Measurements from ENCODE around the gene CYP4F22. TPM values are rescaled to one million over a fixed set of nuclear protein-coding genes. Genes with fewer than 3 reads are reported as not detected.

CYP4F22 gene
- total RNA-seq, 1 experiment from 2014 or later = 4.9 TPM

GRCh38 chr19:15555021-15555420 lies 46.7 kb downstream of the CYP4F22 start:
- ATAC-seq = no peak
- H3K9me3 ChIP-seq (ENCODE audit: control insufficient read depth in 1 of 2, insufficient read depth in 1 of 2, low read depth in 1 of 2, low read length in 2 of 2) = no peaks in the 10 kb centered on the region
- H3K79me2 ChIP-seq (ENCODE audit: insufficient read depth, low read length) = no peaks in the 10 kb centered on the region
- no peak overlapping the region for H3K4me2 ChIP-seq (ENCODE audit: low read length)
- no peaks in the 10 kb centered on the region for H4K20me1 ChIP-seq (ENCODE audit: insufficient read depth)
- intact Hi-C loops (cut with micrococcal nuclease) = loop anchor here (5.0 to 10.0 kb wide), 2 partner anchors 100 to 403 kb away; no protein-coding TSS in a partner anchor
- no peaks in the 10 kb centered on the region for H3K9me2 ChIP-seq (ENCODE audit: insufficient read depth)
- no peaks in the 10 kb centered on the region for H3K27me3 ChIP-seq (ENCODE audit: insufficient read depth, low read length)
- ChIA-PET POLR2A (interaction anchor here (0.7 to 2.0 kb wide), 2 partner anchors 32 to 136 kb away, joined by 5 to 21 read pairs; partner anchors contain the start of gene AKAP8L), CTCF (interaction anchor here (0.7 to 2.2 kb wide), 6 partner anchors 103 to 1911 kb away, joined by 3 to 68 read pairs (median 10); partner anchors contain the start of gene AKAP8L), RAD21 (ENCODE audit: low non-redundant PET in 1 of 2, low total read pairs in 2 of 2, uncharacterized antibody in 2 of 2, unreplicated experiment in 2 of 2) (interaction anchor here in 1 of 2 experiments (0.7 kb wide), 1 partner anchor 20 kb away, joined by 3 read pairs; no protein-coding TSS in a partner anchor)
- peaks cover 10 to 33% of the 10 kb centered on the region in 2 experiments; a peak in 3 of 4 replicates for H3K4me1 ChIP-seq (ENCODE audit: control insufficient read depth in 1 of 2, insufficient read depth in 2 of 2, low read length in 2 of 2)
- H2AFZ ChIP-seq (ENCODE audit: low read depth, low read length, poor library complexity, severe bottlenecking) = no peak overlapping the region
- TF ChIP-seq POLR2AphosphoS5 (IDR thresholded peaks at IDR 0.05; ENCODE audit: low read depth, low read length) (no peak), YY1 (IDR thresholded peaks at IDR 0.05; ENCODE audit: extremely low read depth, insufficient replicate concordance, low read depth, low read length) (no peak), EZH2phosphoT487 (IDR thresholded peaks at IDR 0.05; ENCODE audit: borderline replicate concordance) (no peak), SRF (IDR thresholded peaks at IDR 0.05; ENCODE audit: low read depth) (no peak), ZNF274 (IDR thresholded peaks at IDR 0.05; ENCODE audit: low read depth, low read length) (no peak), EZH2 (IDR thresholded peaks at IDR 0.05) (no peak), ELF1 (IDR thresholded peaks at IDR 0.05; ENCODE audit: borderline replicate concordance, low read depth) (no peak), JUND (IDR thresholded peaks at IDR 0.05) (no peak), SP1 (IDR thresholded peaks at IDR 0.05; ENCODE audit: low read depth) (no peak), TCF7L2 (IDR thresholded peaks at IDR 0.05; ENCODE audit: borderline replicate concordance, extremely low read depth, insufficient read depth, insufficient read length) (no peak), POLR2A (IDR thresholded peaks at IDR 0.05; ENCODE audit: borderline replicate concordance, extremely low read depth, insufficient read depth, insufficient read length) (no peak), ATF3 (IDR thresholded peaks at IDR 0.05) (no peak)
- TF ChIP-seq, protein P1, sequence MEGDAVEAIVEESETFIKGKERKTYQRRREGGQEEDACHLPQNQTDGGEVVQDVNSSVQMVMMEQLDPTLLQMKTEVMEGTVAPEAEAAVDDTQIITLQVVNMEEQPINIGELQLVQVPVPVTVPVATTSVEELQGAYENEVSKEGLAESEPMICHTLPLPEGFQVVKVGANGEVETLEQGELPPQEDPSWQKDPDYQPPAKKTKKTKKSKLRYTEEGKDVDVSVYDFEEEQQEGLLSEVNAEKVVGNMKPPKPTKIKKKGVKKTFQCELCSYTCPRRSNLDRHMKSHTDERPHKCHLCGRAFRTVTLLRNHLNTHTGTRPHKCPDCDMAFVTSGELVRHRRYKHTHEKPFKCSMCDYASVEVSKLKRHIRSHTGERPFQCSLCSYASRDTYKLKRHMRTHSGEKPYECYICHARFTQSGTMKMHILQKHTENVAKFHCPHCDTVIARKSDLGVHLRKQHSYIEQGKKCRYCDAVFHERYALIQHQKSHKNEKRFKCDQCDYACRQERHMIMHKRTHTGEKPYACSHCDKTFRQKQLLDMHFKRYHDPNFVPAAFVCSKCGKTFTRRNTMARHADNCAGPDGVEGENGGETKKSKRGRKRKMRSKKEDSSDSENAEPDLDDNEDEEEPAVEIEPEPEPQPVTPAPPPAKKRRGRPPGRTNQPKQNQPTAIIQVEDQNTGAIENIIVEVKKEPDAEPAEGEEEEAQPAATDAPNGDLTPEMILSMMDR (IDR thresholded peaks at IDR 0.05 in 2 of 3, conservative IDR thresholded peaks at IDR 0.05 in 1 of 3; ENCODE audit: borderline replicate concordance in 1 of 3, insufficient read depth in 1 of 3, low read depth in 2 of 3, low read length in 2 of 3) = no peak
- no peak overlapping the region for H3K27ac ChIP-seq (ENCODE audit: low read depth, low read length)
- BruUV-seq (replicated peaks) = no TSS peak
- DNase-seq (ENCODE audit: low read depth, low spot score) = no peak
- H3K36me3 ChIP-seq (ENCODE audit: control insufficient read depth in 1 of 2, insufficient read depth in 2 of 2, low read length in 2 of 2) = no peaks in the 10 kb centered on the region
- H3K9ac ChIP-seq (ENCODE audit: low read length) = no peak overlapping the region
- no peak overlapping the region for H3K4me3 ChIP-seq (replicated peaks in 1 of 2; ENCODE audit: low read depth in 1 of 2, low read length in 2 of 2)

All from HCT116 (cell line).